H1 (cell line): ENCODE results near the gene PLCB1. TPM values are rescaled to one million over a fixed set of nuclear protein-coding genes. Genes with fewer than 3 reads are reported as not detected.

Experiments used
- CTCF ChIA-PET: fragments of 300-600 bp; sonication (Branson Sonifier 250); formaldehyde crosslinking; loops from one replicate; lab custom pipeline; 2021; ENCODE audit not compliant: partially characterized antibody; lab: Charles Lee
- POLR2A ChIA-PET: fragments of 300-600 bp; sonication (Branson Sonifier 250); formaldehyde crosslinking; loops from one replicate; lab custom pipeline; 2021; ENCODE audit warnings: inconsistent platforms; ENCODE audit not compliant: partially characterized antibody; lab: Charles Lee
- DNase-seq, 2 experiments: peaks; one replicate each; pipeline versions ENCODE4 v3.0.0 to v3.0.0-alpha.2; 2010 to 2022; ENCODE audit warnings: low spot score in 2 of 2, low read depth in 1 of 2, mixed read lengths in 1 of 2
- FAIRE-seq: peaks from 2 replicates; lab custom pipeline; 2011; peaks lifted over from hg19 to GRCh38; lab: Jason Lieb, UNC
- H2AFZ ChIP-seq: 2 replicates; pipeline ENCODE4 v1.8.1; 2012; ENCODE audit warnings: low read length, inconsistent platforms
- H2AK5ac ChIP-seq: 2 replicates; pipeline ENCODE4 v1.6.1; 2013; ENCODE audit warnings: low read depth, low read length
- H2BK120ac ChIP-seq: replicated peaks from 2 replicates; pipeline ENCODE3; 2013; ENCODE audit warnings: low read depth, low read length, inconsistent platforms
- H2BK12ac ChIP-seq: 2 replicates; pipeline ENCODE4 v1.6.1; 2013; ENCODE audit warnings: low read depth, low read length
- H2BK15ac ChIP-seq: 2 replicates; pipeline ENCODE4 v1.6.1; 2013; ENCODE audit warnings: low read length
- H2BK20ac ChIP-seq: 2 replicates; pipeline ENCODE4 v1.6.1; 2013; ENCODE audit warnings: low read length
- H2BK5ac ChIP-seq: 2 replicates; pipeline ENCODE4 v1.6.1; 2013; ENCODE audit warnings: low read depth, low read length
- H3K14ac ChIP-seq: 2 replicates; pipeline ENCODE4 v1.6.1; 2013; ENCODE audit warnings: inconsistent platforms; ENCODE audit not compliant: insufficient read length
- H3K18ac ChIP-seq: 2 replicates; pipeline ENCODE4 v1.6.1; 2013; ENCODE audit warnings: low read length; ENCODE audit errors: extremely low read depth
- H3K23ac ChIP-seq: 2 replicates; pipeline ENCODE4 v1.6.1; 2013; ENCODE audit warnings: inconsistent platforms; ENCODE audit not compliant: insufficient read length
- H3K23me2 ChIP-seq: 2 replicates; pipeline ENCODE4 v1.6.1; 2013; ENCODE audit warnings: low read depth, low read length
- H3K27ac ChIP-seq: 2 replicates; pipeline ENCODE4 v1.6.1; 2011; ENCODE audit warnings: low read depth, low read length, inconsistent platforms
- H3K27me3 ChIP-seq, 4 experiments: replicated peaks in 1 of 4; 1 replicate in 1 of 4; 2 replicates in 3 of 4; pipeline versions ENCODE4 v1.6.1 to v1.8.1; 2011 to 2013; ENCODE audit warnings: low read length in 3 of 4, mild to moderate bottlenecking in 3 of 4, inconsistent platforms in 2 of 4, mixed read lengths in 2 of 4, moderate library complexity in 1 of 4; ENCODE audit not compliant: control insufficient read depth in 3 of 4, insufficient read depth in 3 of 4; ENCODE audit errors: extremely low read depth in 1 of 4
- H3K36me3 ChIP-seq, 4 experiments: 2 replicates each; pipeline versions ENCODE4 v1.6.1 to v1.8.1; 2011 to 2013; ENCODE audit warnings: mild to moderate bottlenecking in 4 of 4, low read length in 3 of 4, moderate library complexity in 2 of 4, control low read depth in 1 of 4, inconsistent platforms in 1 of 4; ENCODE audit not compliant: insufficient read depth in 4 of 4, control insufficient read depth in 2 of 4
- H3K4ac ChIP-seq: replicated peaks from 2 replicates; pipeline ENCODE3; 2013; ENCODE audit warnings: low read length, low read depth, mixed read lengths, inconsistent platforms; ENCODE audit not compliant: insufficient read length
- H3K4me1 ChIP-seq, 4 experiments: replicated peaks in 1 of 4; 1 replicate in 1 of 4; 2 replicates in 3 of 4; pipeline versions ENCODE4 v1.6.1 to v1.8.1; 2011 to 2013; ENCODE audit warnings: low read length in 3 of 4, inconsistent platforms in 2 of 4, mixed read lengths in 1 of 4; ENCODE audit not compliant: insufficient read depth in 4 of 4, control insufficient read depth in 3 of 4
- H3K4me2 ChIP-seq, 2 experiments: 2 replicates each; pipeline versions ENCODE4 v1.6.1 to v1.8.1; 2011 to 2013; ENCODE audit warnings: low read depth in 2 of 2, low read length in 2 of 2, control low read depth in 1 of 2, inconsistent platforms in 1 of 2, mild to moderate bottlenecking in 1 of 2; ENCODE audit not compliant: insufficient read depth in 1 of 2
- H3K4me3 ChIP-seq, 4 experiments: fragments of 200-600, 300-600 bp in 1 of 4; sonication (generic), shearing (Covaris generic), sonication (Bioruptor Twin) in 1 of 4; 2 replicates each; pipeline versions ENCODE4 v1.5.1 to v1.8.1; 2011 to 2016; ENCODE audit warnings: low read length in 4 of 4, low read depth in 3 of 4, control low read depth in 2 of 4, inconsistent platforms in 2 of 4, mild to moderate bottlenecking in 2 of 4, mixed read lengths in 1 of 4, moderate library complexity in 1 of 4; ENCODE audit not compliant: insufficient read depth in 2 of 4; ENCODE audit errors: extremely low read depth in 1 of 4
- H3K56ac ChIP-seq: replicated peaks from 2 replicates; pipeline ENCODE3; 2013; ENCODE audit warnings: low read depth, mild to moderate bottlenecking, mixed read lengths, low read length, inconsistent platforms; ENCODE audit not compliant: insufficient read length
- H3K79me1 ChIP-seq: 2 replicates; pipeline ENCODE4 v1.6.1; 2013; ENCODE audit warnings: low read depth, low read length, control low read depth
- H3K79me2 ChIP-seq, 2 experiments: 2 replicates each; pipeline versions ENCODE4 v1.6.1 to v1.8.1; 2012 to 2013; ENCODE audit warnings: low read length in 2 of 2, mild to moderate bottlenecking in 2 of 2, inconsistent platforms in 1 of 2; ENCODE audit not compliant: insufficient read depth in 2 of 2, control insufficient read depth in 1 of 2
- H3K9ac ChIP-seq, 4 experiments: replicated peaks in 1 of 4; 1 replicate in 1 of 4; 2 replicates in 3 of 4; pipeline versions ENCODE4 v1.6.1 to v1.8.1; 2011 to 2013; ENCODE audit warnings: low read depth in 3 of 4, low read length in 3 of 4, control low read depth in 2 of 4, mild to moderate bottlenecking in 2 of 4, moderate library complexity in 2 of 4, inconsistent platforms in 1 of 4; ENCODE audit errors: extremely low read depth in 1 of 4
- H3K9me3 ChIP-seq, 2 experiments: 2 replicates each; pipeline versions ENCODE4 v1.6.1 to v1.8.1; 2012 to 2013; ENCODE audit warnings: mild to moderate bottlenecking in 2 of 2, moderate library complexity in 2 of 2, control low read depth in 1 of 2, inconsistent platforms in 1 of 2, low read depth in 1 of 2, low read length in 1 of 2, mixed read lengths in 1 of 2; ENCODE audit not compliant: insufficient read depth in 2 of 2
- H4K20me1 ChIP-seq, 2 experiments: replicated peaks in 1 of 2; 2 replicates each; pipeline versions ENCODE3 to v1.8.1; 2011 to 2013; ENCODE audit warnings: inconsistent platforms in 2 of 2, low read length in 2 of 2, mild to moderate bottlenecking in 1 of 2; ENCODE audit not compliant: insufficient read depth in 2 of 2, control insufficient read depth in 1 of 2
- H4K5ac ChIP-seq: 2 replicates; pipeline ENCODE4 v1.6.1; 2013; ENCODE audit warnings: low read length, low read depth, mixed read lengths, inconsistent platforms; ENCODE audit not compliant: insufficient read length
- H4K8ac ChIP-seq: 2 replicates; pipeline ENCODE4 v1.8.0; 2013; ENCODE audit warnings: mild to moderate bottlenecking, moderate library complexity, low read length, inconsistent platforms; ENCODE audit not compliant: insufficient read depth; ENCODE audit errors: extremely low read depth
- H4K91ac ChIP-seq: replicated peaks from 2 replicates; pipeline ENCODE3; 2013; ENCODE audit warnings: low read length, mixed read lengths, inconsistent platforms; ENCODE audit not compliant: insufficient read length
- CREB1 ChIP-seq: IDR thresholded peaks from 2 replicates; pipeline ENCODE4 v1.6.1; 2012; ENCODE audit warnings: inconsistent platforms
- FOSL1 ChIP-seq: IDR thresholded peaks from 2 replicates; pipeline ENCODE4 v1.6.1; 2011; ENCODE audit warnings: mild to moderate bottlenecking, low read depth, low read length, moderate library complexity; ENCODE audit not compliant: insufficient read depth
- NRF1 ChIP-seq: IDR thresholded peaks from 2 replicates; pipeline ENCODE4 v1.6.1; 2011; ENCODE audit warnings: mild to moderate bottlenecking, low read depth, low read length, improper control_type of control experiment
- polyA plus RNA-seq, 7 experiments: library from polyadenylated mRNA; depleted of rRNA in 3 of 7; stranded (reverse) in 5 of 7; unstranded in 2 of 7; fragments of >200 nt in 5 of 7; fragments of 200-250 nt in 2 of 7; gene quantifications; 1 replicate in 5 of 7; 2 replicates in 1 of 7; 4 replicates in 1 of 7; pipeline versions ENCODE4 v1.2.1 to v1.2.3, GENCODE V29; 2011 to 2013; ENCODE audit warnings: missing spikeins in 2 of 7, mixed read lengths in 2 of 7
- total RNA-seq: library from RNA; stranded (reverse); fragmentation: NEBNext Ultra II Directional; extraction: Animal tissue kit (Norgen Biotek cat#: 25700); gene quantifications from 2 replicates; pipeline ENCODE4 v1.2.1, GENCODE V29; 2021
- TF ChIP-seq, protein P1 (sequence below): IDR thresholded peaks from 2 replicates; pipeline ENCODE4 v1.6.1; 2011; ENCODE audit warnings: low read depth, mild to moderate bottlenecking, low read length; ENCODE audit not compliant: insufficient read depth
- TF ChIP-seq, protein P2 (sequence below): IDR thresholded peaks from 2 replicates; pipeline ENCODE4 v1.6.1; 2012; ENCODE audit warnings: inconsistent platforms

Gene PLCB1
- total and polyA plus RNA-seq, 2 of the 8 experiments (the other 6 are each of a cell fraction or from before 2014, with no cell fraction given), result 2.6 to 9.1 TPM

- no peak for DNase-seq
- TF ChIP-seq, protein P1, sequence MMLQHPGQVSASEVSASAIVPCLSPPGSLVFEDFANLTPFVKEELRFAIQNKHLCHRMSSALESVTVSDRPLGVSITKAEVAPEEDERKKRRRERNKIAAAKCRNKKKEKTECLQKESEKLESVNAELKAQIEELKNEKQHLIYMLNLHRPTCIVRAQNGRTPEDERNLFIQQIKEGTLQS, result no peak
- TF ChIP-seq FOSL1 (no peak), CREB1 (no peak), NRF1 (no peak)
- TF ChIP-seq, protein P2, sequence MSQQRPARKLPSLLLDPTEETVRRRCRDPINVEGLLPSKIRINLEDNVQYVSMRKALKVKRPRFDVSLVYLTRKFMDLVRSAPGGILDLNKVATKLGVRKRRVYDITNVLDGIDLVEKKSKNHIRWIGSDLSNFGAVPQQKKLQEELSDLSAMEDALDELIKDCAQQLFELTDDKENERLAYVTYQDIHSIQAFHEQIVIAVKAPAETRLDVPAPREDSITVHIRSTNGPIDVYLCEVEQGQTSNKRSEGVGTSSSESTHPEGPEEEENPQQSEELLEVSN, result no peak
Measured at GRCh38 chr20:8875586-8875985, 743.5 kb downstream of the PLCB1 start.

More at GRCh38 chr20:8875586-8875985, 743.5 kb downstream of the PLCB1 start:
- Histone ChIP-seq H3K4me3 (no peak overlapping the region), H3K9ac (no peak overlapping the region), H3K23ac (no peak overlapping the region), H4K8ac (no peak overlapping the region), H3K79me1 (no peaks in the 10 kb centered on the region), H4K91ac (no peak overlapping the region), H2AK5ac (no peak overlapping the region), H4K20me1 (no peaks in the 10 kb centered on the region), H3K27me3 (no peaks in the 10 kb centered on the region), H3K9me3 (no peaks in the 10 kb centered on the region), H2BK5ac (no peak overlapping the region), H3K56ac (no peak overlapping the region), H3K23me2 (no peaks in the 10 kb centered on the region), H3K79me2 (no peaks in the 10 kb centered on the region), H2AFZ (no peak overlapping the region), H3K36me3 (no peaks in the 10 kb centered on the region), H3K14ac (no peak overlapping the region), H2BK12ac (no peak overlapping the region), H3K27ac (no peak overlapping the region), H3K18ac (no peak overlapping the region), H3K4me1 (no peaks in the 10 kb centered on the region), H2BK20ac (no peak overlapping the region), H4K5ac (no peak overlapping the region), H3K4me2 (no peak overlapping the region), H2BK120ac (no peak overlapping the region), H2BK15ac (no peak overlapping the region), H3K4ac (no peak overlapping the region)
- CTCF ChIA-PET, result no interaction called here
- POLR2A ChIA-PET, result no interaction called here
- FAIRE-seq, result no peak
